Measurements from ENCODE around the gene ZBTB34.

Gene ZBTB34

GRCh38 chr9:126830827-126831226, 29.6 kb upstream of the ZBTB34 start:
- TF ChIP-seq TEAD4 (IDR thresholded peaks at IDR 0.05): no peak
- TF ChIP-seq NFIC (IDR thresholded peaks at IDR 0.05): no peak
- TF ChIP-seq CEBPB (IDR thresholded peaks at IDR 0.05): no peak
- no peak for TF ChIP-seq USF1 (IDR thresholded peaks at IDR 0.05)
- no peak for TF ChIP-seq EP300 (IDR thresholded peaks at IDR 0.05; ENCODE audit: borderline replicate concordance)
- no peak for TF ChIP-seq ZBTB7A (IDR thresholded peaks at IDR 0.05; ENCODE audit: low read depth)
- no peak for TF ChIP-seq RAD21 (IDR thresholded peaks at IDR 0.05; ENCODE audit: low read depth)
- no peak for TF ChIP-seq MAX (IDR thresholded peaks at IDR 0.05)
- TF ChIP-seq EGR1 (IDR thresholded peaks at IDR 0.05): no peak
- no peak for TF ChIP-seq CREB1 (IDR thresholded peaks at IDR 0.05; ENCODE audit: low read depth)
- no peak for TF ChIP-seq TAF1 (IDR thresholded peaks at IDR 0.05; ENCODE audit: low read depth)

GRCh38 chr9:126832440-126832839, 28.0 kb upstream of the ZBTB34 start:
- TF ChIP-seq USF1 (IDR thresholded peaks at IDR 0.05) (no peak), TAF1 (IDR thresholded peaks at IDR 0.05; ENCODE audit: low read depth) (no peak), FOXM1 (IDR thresholded peaks at IDR 0.05; ENCODE audit: borderline replicate concordance, low read depth) (no peak), CEBPB (IDR thresholded peaks at IDR 0.05) (no peak), RAD21 (IDR thresholded peaks at IDR 0.05; ENCODE audit: low read depth) (no peak), EGR1 (IDR thresholded peaks at IDR 0.05) (no peak), YY1 (IDR thresholded peaks at IDR 0.05; ENCODE audit: low read depth) (no peak), TEAD4 (IDR thresholded peaks at IDR 0.05) (no peak), REST (IDR thresholded peaks at IDR 0.05; ENCODE audit: low read depth) (no peak), ZBTB7A (IDR thresholded peaks at IDR 0.05; ENCODE audit: low read depth) (no peak), MAX (IDR thresholded peaks at IDR 0.05) (no peak), EP300 (IDR thresholded peaks at IDR 0.05; ENCODE audit: borderline replicate concordance) (no peak)

- TF ChIP-seq MAX (IDR thresholded peaks at IDR 0.05) (no peak), TAF1 (IDR thresholded peaks at IDR 0.05; ENCODE audit: low read depth) (no peak), RAD21 (IDR thresholded peaks at IDR 0.05; ENCODE audit: low read depth) (no peak), EGR1 (IDR thresholded peaks at IDR 0.05) (no peak), FOXM1 (IDR thresholded peaks at IDR 0.05; ENCODE audit: borderline replicate concordance, low read depth) (no peak), CEBPB (IDR thresholded peaks at IDR 0.05) (no peak), USF1 (IDR thresholded peaks at IDR 0.05) (no peak), REST (IDR thresholded peaks at IDR 0.05; ENCODE audit: low read depth) (no peak), TEAD4 (IDR thresholded peaks at IDR 0.05) (no peak), CREB1 (IDR thresholded peaks at IDR 0.05; ENCODE audit: low read depth) (no peak), ZBTB7A (IDR thresholded peaks at IDR 0.05; ENCODE audit: low read depth) (no peak), NFIC (IDR thresholded peaks at IDR 0.05) (no peak), YY1 (IDR thresholded peaks at IDR 0.05; ENCODE audit: low read depth) (no peak)
Measured at GRCh38 chr9:126833020-126833419, 27.4 kb upstream of the ZBTB34 start.

- TF ChIP-seq REST (IDR thresholded peaks at IDR 0.05; ENCODE audit: low read depth): no peak
- no peak for TF ChIP-seq RAD21 (IDR thresholded peaks at IDR 0.05; ENCODE audit: low read depth)
- TF ChIP-seq YY1 (IDR thresholded peaks at IDR 0.05; ENCODE audit: low read depth): no peak
- no peak for TF ChIP-seq EGR1 (IDR thresholded peaks at IDR 0.05)
Measured at GRCh38 chr9:126833710-126834345, 26.6 kb upstream of the ZBTB34 start.
